BLaER1 treated with 17β-estradiol and CSF1 and Interleukin-3, amounts not matched to agents 10 nM and 100 nM (cell line): ENCODE data around the gene LTBP2.
"Not testable (repeated sequence)": the region's sequence is repeated elsewhere in the genome, so short reads cannot be mapped to it uniquely, and the experiment has no call there.

Experiments used
- H3K27ac ChIP-seq, 11 experiments: shearing (Covaris generic); formaldehyde crosslinking; 2 replicates each; pipeline ENCODE4 v1.8.1; 2022
- H3K27me3 ChIP-seq, 11 experiments: shearing (Covaris generic); formaldehyde crosslinking; 2 replicates each; pipeline ENCODE4 v1.8.1; 2022
- H3K36me3 ChIP-seq, 11 experiments: shearing (Covaris generic); formaldehyde crosslinking; 2 replicates each; pipeline ENCODE4 v1.8.1; 2022
- H3K4me1 ChIP-seq, 10 experiments: shearing (Covaris generic); formaldehyde crosslinking; 2 replicates each; pipeline ENCODE4 v1.8.1; 2022
- H3K4me2 ChIP-seq, 11 experiments: shearing (Covaris generic); formaldehyde crosslinking; 2 replicates each; pipeline ENCODE4 v1.8.1; 2022
- H3K4me3 ChIP-seq, 10 experiments: shearing (Covaris generic); formaldehyde crosslinking; 2 replicates each; pipeline ENCODE4 v1.8.1; 2022
- H3K9ac ChIP-seq, 11 experiments: shearing (Covaris generic); formaldehyde crosslinking; 2 replicates each; pipeline ENCODE4 v1.8.1; 2022
- H3K9me3 ChIP-seq, 11 experiments: shearing (Covaris generic); formaldehyde crosslinking; replicated peaks in 1 of 11; 2 replicates each; pipeline ENCODE4 v1.8.1; 2022
- H4K20me1 ChIP-seq, 11 experiments: shearing (Covaris generic); formaldehyde crosslinking; 2 replicates each; pipeline ENCODE4 v1.8.1; 2022
- Cebpa-rat ChIP-seq, 11 experiments: shearing (Covaris generic); IDR thresholded peaks; 2 replicates each; pipeline ENCODE4 v1.8.1; 2022

LTBP2 gene

GRCh38 chr14:74543771-74544438 lies 68.1 kb downstream of the LTBP2 start:
- Histone ChIP-seq H3K9ac (no peak overlapping the region), H3K4me1 (peaks cover 0 to 12% (median 9%) of the 10 kb centered on the region in 10 experiments; a peak in 14 of 20 replicates), H4K20me1 (no peaks in the 10 kb centered on the region; a peak in 2 of 22 replicates), H3K9me3 (no peaks in the 10 kb centered on the region), H3K4me2 (no peak overlapping the region), H3K27ac (no peak overlapping the region), H3K27me3 (no peaks in the 10 kb centered on the region), H3K36me3 (no peaks in the 10 kb centered on the region), H3K4me3 (no peak overlapping the region)
- TF ChIP-seq Cebpa-rat (IDR thresholded peaks at IDR 0.05) = no peak

- H3K4me3 ChIP-seq = no peak overlapping the region
- no peak overlapping the region for H3K27ac ChIP-seq
- H4K20me1 ChIP-seq = no peaks in the 10 kb centered on the region
- H3K27me3 ChIP-seq = no peaks in the 10 kb centered on the region
- H3K9ac ChIP-seq = no peak overlapping the region
- peaks cover 0 to 17% (median 11%) of the 10 kb centered on the region in 10 experiments; a peak in 16 of 20 replicates for H3K4me1 ChIP-seq
- H3K9me3 ChIP-seq = no peaks in the 10 kb centered on the region
- H3K36me3 ChIP-seq = no peaks in the 10 kb centered on the region
- H3K4me2 ChIP-seq = no peak overlapping the region
- no peak for TF ChIP-seq Cebpa-rat (IDR thresholded peaks at IDR 0.05)
These were observed 69.9 kb downstream of the LTBP2 start for GRCh38 chr14:74542056-74542685.

GRCh38 chr14:74541225-74541624 lies 70.8 kb downstream of the LTBP2 start:
- H3K4me1 ChIP-seq = peaks cover 0 to 21% (median 11%) of the 10 kb centered on the region in 10 experiments; a peak in 16 of 20 replicates
- no peak overlapping the region for H3K4me3 ChIP-seq
- no peaks in the 10 kb centered on the region for H3K27me3 ChIP-seq

DNA sequence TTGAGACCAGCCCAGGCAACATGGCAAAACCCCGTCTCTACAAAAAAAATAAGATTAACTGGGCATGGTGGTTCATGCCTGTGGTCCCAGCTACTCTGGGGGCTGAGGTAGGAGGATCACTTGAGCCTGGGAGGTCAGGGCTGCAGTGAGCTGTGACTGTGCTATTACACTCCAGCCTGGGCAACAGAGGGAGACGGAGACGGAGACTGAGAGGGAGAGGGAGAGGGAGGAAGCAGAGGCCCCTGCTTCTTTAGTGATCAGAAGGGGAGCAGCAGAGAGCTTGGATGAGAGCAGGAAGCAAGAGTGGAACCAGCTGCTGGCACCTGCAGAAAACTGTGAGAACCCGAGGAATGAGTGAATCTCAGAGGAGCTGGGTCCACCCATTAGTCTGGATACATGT lies 72.5 kb downstream of the LTBP2 start:
- no peak overlapping the region for H3K4me3 ChIP-seq
- H3K27ac ChIP-seq = no peak overlapping the region
- H3K27me3 ChIP-seq = no peaks in the 10 kb centered on the region
- H3K36me3 ChIP-seq = no peaks in the 10 kb centered on the region
- no peak for TF ChIP-seq Cebpa-rat (IDR thresholded peaks at IDR 0.05)
- peaks cover 0 to 21% (median 11%) of the 10 kb centered on the region in 10 experiments; a peak in 16 of 20 replicates for H3K4me1 ChIP-seq
- no peak overlapping the region for H3K9ac ChIP-seq
- no peaks in the 10 kb centered on the region for H4K20me1 ChIP-seq
- peak overlapping the region in 7 of 11 experiments; percentile 1 to 65 (median 28); a peak in 10 of 22 replicates for H3K4me2 ChIP-seq
- H3K9me3 ChIP-seq = no peaks in the 10 kb centered on the region

More at GRCh38 chr14:74541225-74541624, 70.8 kb downstream of the LTBP2 start:
- Histone ChIP-seq H3K27ac (no peak overlapping the region), H3K9me3 (no peaks in the 10 kb centered on the region), H3K36me3 (no peaks in the 10 kb centered on the region), H3K9ac (no peak overlapping the region), H3K4me2 (no peak overlapping the region), H4K20me1 (no peaks in the 10 kb centered on the region)
- no peak for TF ChIP-seq Cebpa-rat (IDR thresholded peaks at IDR 0.05)

DNA sequence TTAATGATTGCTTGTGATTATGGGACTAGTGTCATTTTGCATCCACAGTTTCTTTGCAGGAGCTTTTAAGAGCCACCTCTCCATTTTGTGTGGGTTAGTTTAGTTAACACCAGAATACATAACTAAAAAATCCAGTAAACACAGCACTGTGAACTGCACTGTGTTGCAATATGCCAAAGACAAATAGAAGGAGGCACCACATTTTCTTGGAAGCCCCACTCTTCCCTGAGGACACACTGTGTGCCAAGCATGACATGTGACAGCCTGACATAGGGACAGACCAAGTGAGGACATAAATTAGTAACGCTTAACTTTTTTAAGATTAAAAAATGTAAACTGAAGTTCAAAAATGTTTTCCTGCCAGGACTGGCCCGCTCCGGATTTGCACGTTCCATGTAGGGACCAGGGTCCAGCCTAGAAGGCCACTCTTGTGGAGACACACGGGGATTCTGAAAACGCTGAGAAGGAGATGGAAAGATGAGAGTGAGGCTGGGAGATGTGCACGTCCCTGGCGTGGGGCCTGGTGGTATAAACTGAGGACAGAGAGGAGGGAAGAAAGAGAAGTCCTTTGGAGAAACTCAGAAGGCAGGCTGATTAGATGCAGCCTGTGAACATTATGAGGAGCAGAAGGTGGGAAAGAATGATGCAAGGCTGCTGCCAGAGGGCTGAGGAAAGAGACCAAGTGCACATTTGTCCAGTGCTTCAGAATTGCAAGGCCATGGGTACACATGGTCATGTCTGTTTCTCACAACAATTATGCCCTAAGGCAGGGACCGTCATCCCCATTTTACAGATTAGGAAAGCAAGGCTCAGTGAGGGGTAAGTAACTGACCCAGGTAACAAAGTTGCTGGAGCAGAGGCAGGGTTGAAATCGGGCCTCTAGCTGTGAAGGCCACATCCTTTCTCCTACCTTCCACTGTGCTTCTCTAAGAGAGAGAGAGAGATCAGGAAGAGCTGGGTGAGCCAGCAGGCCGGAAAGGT lies 73.3 kb downstream of the LTBP2 start:
- no peak overlapping the region for H3K9ac ChIP-seq
- no peak overlapping the region for H3K4me2 ChIP-seq
- H3K27me3 ChIP-seq = no peaks in the 10 kb centered on the region
- H3K9me3 ChIP-seq = no peaks in the 10 kb centered on the region
- no peak overlapping the region for H3K27ac ChIP-seq
- TF ChIP-seq Cebpa-rat (IDR thresholded peaks at IDR 0.05) = no peak
- peaks cover 4 to 27% (median 13%) of the 10 kb centered on the region in 10 experiments; a peak in 17 of 20 replicates for H3K4me1 ChIP-seq
- H3K36me3 ChIP-seq = no peaks in the 10 kb centered on the region
- no peak overlapping the region for H3K4me3 ChIP-seq
- H4K20me1 ChIP-seq = no peaks in the 10 kb centered on the region

DNA sequence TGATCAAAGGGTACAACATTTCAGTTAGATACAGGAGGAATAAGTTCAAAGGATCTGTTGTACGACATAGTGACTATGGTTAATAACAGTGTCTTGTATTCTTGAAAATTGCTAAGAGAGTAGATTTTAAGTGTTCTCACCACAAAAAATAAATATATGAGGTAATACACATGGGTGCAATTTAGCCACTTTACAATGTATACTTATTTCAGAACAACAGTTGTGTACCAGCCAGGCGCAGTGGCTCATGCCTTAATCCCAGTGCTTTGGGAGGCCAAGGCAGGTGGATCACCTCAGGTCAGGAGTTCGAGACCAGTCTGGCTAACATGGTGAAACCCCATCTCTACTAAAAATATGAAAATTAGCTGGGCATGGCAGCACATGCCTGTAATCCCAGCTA lies 75.7 kb downstream of the LTBP2 start:
- not testable (repeated sequence) for H3K4me2 ChIP-seq, H3K36me3 ChIP-seq

DNA sequence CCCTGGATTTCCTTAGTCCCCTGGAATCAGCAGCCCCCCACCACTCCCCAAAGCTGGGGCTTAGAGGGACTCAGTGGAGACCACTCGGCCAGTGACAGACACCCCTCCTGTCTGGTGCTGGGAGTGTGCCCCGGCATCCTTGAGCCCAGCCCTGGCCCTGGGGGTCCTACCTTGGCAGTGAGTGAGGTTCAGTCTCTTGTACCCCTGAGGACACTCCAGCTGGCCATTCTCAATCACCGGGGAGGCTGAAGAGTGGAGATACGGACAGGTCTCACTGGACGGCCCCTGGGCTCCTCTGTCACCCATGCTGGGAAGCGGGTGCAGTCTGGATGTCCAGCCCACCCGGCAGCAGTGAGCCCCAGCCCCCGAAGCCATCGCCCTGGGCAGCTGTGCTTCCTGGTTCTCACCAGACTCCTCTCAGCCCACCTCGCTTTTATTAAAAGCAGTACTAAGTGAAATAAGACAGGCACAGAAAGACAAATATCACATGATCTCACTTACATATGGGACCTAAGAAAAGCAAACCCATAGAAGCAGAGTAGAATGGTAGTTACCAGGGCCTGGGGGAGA lies 76.2 kb downstream of the LTBP2 start:
- no peak overlapping the region for H3K9ac ChIP-seq
- TF ChIP-seq Cebpa-rat (IDR thresholded peaks at IDR 0.05) = no peak
- H4K20me1 ChIP-seq = no peaks in the 10 kb centered on the region
- no peak overlapping the region for H3K4me3 ChIP-seq
- no peaks in the 10 kb centered on the region for H3K9me3 ChIP-seq
- no peaks in the 10 kb centered on the region for H3K27me3 ChIP-seq
- H3K4me2 ChIP-seq = no peak overlapping the region
- no peak overlapping the region; a peak in 1 of 22 replicates for H3K27ac ChIP-seq
- H3K4me1 ChIP-seq = peaks cover 6 to 52% (median 18%) of the 10 kb centered on the region in 10 experiments; a peak in 17 of 20 replicates
- H3K36me3 ChIP-seq = no peaks in the 10 kb centered on the region

More for the DNA sequence above, 75.7 kb downstream of the LTBP2 start:
- H3K4me1 ChIP-seq = peaks cover 6 to 47% (median 18%) of the 10 kb centered on the region in 10 experiments; a peak in 17 of 20 replicates
- not testable (repeated sequence) for H3K27ac ChIP-seq, H3K4me3 ChIP-seq, H4K20me1 ChIP-seq, H3K9me3 ChIP-seq, H3K27me3 ChIP-seq, H3K9ac ChIP-seq

GRCh38 chr14:74533576-74533975 lies 78.5 kb downstream of the LTBP2 start:
- Histone ChIP-seq H3K27ac (no peak overlapping the region), H3K4me3 (no peak overlapping the region), H3K4me1 (peaks cover 0 to 49% (median 13%) of the 10 kb centered on the region in 10 experiments; a peak in 14 of 20 replicates), H3K36me3 (no peaks in the 10 kb centered on the region), H3K9me3 (no peaks in the 10 kb centered on the region), H3K27me3 (no peaks in the 10 kb centered on the region), H3K4me2 (peak overlapping the region in 7 of 11 experiments; percentile 10 to 81 (median 49); a peak in 11 of 22 replicates), H4K20me1 (no peaks in the 10 kb centered on the region; a peak in 1 of 22 replicates), H3K9ac (no peak overlapping the region)
- no peak for TF ChIP-seq Cebpa-rat (IDR thresholded peaks at IDR 0.05)
